ENCODE measurements around the gene ZBTB8OS. TPM values are rescaled to one million over a fixed set of nuclear protein-coding genes. Genes with fewer than 3 reads are reported as not detected.

The ZBTB8OS gene
- 27.7 and 27.8 TPM in 2 replicates for total RNA-seq

DNA sequence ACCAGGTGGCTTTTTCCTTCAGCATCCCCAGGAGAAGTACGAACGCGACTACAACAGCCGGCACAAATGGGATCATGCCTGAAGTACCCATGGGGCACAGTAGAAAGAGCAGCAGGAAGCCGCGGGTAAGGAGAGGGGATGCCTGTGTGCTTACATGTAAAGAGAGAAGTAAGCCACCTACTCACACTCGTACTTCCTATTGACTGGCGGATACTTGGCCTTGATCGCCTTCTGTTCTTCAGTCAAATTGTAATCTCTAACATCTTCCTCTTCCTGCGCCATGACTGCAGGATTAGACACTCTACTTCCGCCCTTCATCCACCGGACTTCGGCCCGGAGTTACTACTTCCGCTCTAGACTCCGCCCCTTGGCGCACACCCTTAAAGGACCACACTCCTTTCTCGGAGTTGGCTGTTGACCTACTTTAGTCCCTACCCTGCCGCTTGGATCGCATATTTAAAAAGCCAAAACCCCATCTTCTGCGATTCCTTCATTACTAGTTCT, at the start of gene ZBTB8OS:
Gene ZBTB8OS, minus strand, starts transcription at position 303 of the 504 bp plus-strand sequence. Its CDS starts 21 bp downstream, at position 282.

DNA sequence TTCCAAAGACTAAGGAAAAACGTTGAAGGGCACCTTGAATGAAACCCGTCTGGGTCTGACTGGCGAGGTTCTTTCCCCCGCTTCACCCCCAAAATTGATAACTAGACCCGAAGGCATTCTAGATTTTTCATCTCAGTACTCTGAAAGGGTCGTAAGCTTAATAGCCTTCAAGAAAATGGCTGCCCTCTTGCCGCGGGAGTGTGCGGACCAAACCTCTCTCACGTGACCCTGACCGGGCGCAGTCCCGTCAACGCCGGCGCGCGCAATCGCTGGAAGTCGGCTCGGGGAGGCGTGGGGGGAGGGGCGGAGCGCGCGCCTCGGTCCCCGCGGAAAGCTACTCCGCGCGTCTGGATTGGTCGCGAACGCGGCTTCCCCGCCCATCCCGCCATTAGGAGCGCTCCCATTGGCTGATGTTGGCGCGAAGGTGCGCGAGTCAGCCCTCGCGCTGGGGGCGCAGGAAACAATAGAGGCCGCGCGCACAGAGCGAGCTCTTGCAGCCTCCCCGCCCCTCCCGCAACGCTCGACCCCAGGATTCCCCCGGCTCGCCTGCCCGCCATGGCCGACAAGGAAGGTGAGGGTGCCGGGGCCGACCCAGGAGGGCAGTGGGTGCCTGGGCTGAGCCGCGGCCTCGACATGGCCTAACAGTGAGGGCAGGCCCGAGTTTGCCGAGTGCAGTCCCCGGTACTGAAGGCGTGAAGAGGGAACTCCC, 556 bp upstream of the ZBTB8OS start, which contains the start of gene RBBP4:
Gene RBBP4, plus strand, starts transcription at position 457 of the 709 bp plus-strand sequence. Its CDS starts 99 bp downstream, at position 556.

Other genes with a start within 250 kb of the ZBTB8OS start
- gene ZBTB8B, start 185.5 kb downstream of the ZBTB8OS start, total RNA-seq, result not detected in 2 replicates
- gene ZBTB8A, start 111.1 kb downstream of the ZBTB8OS start, total RNA-seq, result 3.0 and 3.9 TPM in 2 replicates
- 122 and 151 TPM in 2 replicates for gene RBBP4, start 658 bp upstream of the ZBTB8OS start, total RNA-seq
- 10.6 and 15.8 TPM in 2 replicates for gene SYNC, start 52.2 kb upstream of the ZBTB8OS start, total RNA-seq
- gene YARS1, start 166.8 kb upstream of the ZBTB8OS start, total RNA-seq, result 157 and 161 TPM in 2 replicates
- 12.5 and 17.1 TPM in 2 replicates for gene S100PBP, start 167.1 kb upstream of the ZBTB8OS start, total RNA-seq
- gene FNDC5, start 220.4 kb upstream of the ZBTB8OS start, total RNA-seq, result under 0.01 and 0.17 TPM in 2 replicates
- 0.15 TPM in 1 of 2 replicates, not detected in the other for gene HPCA, start 235.9 kb upstream of the ZBTB8OS start, total RNA-seq

Measured in bronchus fibroblast of lung (primary cell).